Left renal pelvis (tissue), 4 donors: Measurements from ENCODE around the gene FNDC1. TPM values are rescaled to one million over a fixed set of nuclear protein-coding genes. Genes with fewer than 3 reads are reported as not detected.

Experiments
- DNase-seq, 4 donors: peaks; one replicate each; pipeline ENCODE4 v3.0.0-alpha.2; 2013; ENCODE audit warnings: low read depth in 4 of 4, low spot score in 3 of 4
- polyA plus RNA-seq, 4 donors: library from polyadenylated mRNA; unstranded; fragments of 120-200 nt; gene quantifications; one replicate each; pipeline ENCODE4 v1.2.1, GENCODE V29; 2013; ENCODE audit not compliant: insufficient read length in 4 of 4

Gene FNDC1
- polyA plus RNA-seq, 4 donors: 5.7 to 41.4 (median 10.1) TPM

GRCh38 chr6:159203304-159204005 lies 34.3 kb downstream of the FNDC1 start:
- no peak for DNase-seq

- DNase-seq: no peak
Measured at GRCh38 chr6:159204605-159205004, 35.4 kb downstream of the FNDC1 start.

- no peak for DNase-seq
Measured at GRCh38 chr6:159212028-159212427, 42.8 kb downstream of the FNDC1 start.

- no peak for DNase-seq
Measured at GRCh38 chr6:159212525-159213280, 43.5 kb downstream of the FNDC1 start.

GRCh38 chr6:159213405-159213804 lies 44.2 kb downstream of the FNDC1 start:
- DNase-seq: no peak

DNA sequence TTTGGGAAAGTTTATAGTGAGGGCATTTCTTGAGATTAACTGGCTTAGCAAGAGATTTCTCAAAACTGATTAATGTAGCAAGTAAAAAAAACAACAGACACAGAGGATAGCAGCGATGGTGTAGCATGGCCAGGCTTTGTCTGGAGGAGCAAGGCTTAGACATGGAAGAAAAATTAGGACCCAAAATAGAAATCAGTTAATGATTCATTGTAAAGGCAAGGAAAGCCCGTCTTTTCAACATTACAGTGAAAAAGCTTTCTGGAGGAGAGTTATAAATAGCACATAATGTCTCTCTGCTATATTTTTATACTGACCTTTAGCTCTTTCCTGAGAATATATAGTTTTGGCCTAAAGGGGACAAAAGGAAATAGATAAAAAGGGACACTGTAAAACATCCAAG lies 45.1 kb downstream of the FNDC1 start:
- DNase-seq: no peak

- peak in 1 of 4 donors; percentile 44 for DNase-seq
Measured at GRCh38 chr6:159217595-159218275, 48.5 kb downstream of the FNDC1 start.

DNA sequence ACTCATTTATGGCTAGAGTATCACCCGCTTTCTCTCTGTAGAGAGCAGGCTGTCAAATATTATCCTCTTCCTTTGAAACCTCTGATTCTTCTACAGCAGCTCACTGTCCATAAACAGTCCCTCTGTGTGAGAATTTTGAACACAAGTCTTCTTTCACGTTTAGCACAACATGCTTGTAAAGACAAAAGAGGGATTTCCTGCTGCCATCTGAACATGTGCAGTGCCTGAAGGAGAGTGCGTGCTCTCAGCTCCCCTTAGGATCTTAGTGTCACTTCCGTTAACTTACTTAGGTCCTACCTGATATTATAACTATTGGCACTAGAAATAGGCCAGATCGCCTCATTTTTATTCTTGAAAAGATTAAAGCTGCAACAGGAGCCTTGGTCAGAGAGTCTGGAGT lies 50.9 kb downstream of the FNDC1 start:
- DNase-seq: no peak

DNA sequence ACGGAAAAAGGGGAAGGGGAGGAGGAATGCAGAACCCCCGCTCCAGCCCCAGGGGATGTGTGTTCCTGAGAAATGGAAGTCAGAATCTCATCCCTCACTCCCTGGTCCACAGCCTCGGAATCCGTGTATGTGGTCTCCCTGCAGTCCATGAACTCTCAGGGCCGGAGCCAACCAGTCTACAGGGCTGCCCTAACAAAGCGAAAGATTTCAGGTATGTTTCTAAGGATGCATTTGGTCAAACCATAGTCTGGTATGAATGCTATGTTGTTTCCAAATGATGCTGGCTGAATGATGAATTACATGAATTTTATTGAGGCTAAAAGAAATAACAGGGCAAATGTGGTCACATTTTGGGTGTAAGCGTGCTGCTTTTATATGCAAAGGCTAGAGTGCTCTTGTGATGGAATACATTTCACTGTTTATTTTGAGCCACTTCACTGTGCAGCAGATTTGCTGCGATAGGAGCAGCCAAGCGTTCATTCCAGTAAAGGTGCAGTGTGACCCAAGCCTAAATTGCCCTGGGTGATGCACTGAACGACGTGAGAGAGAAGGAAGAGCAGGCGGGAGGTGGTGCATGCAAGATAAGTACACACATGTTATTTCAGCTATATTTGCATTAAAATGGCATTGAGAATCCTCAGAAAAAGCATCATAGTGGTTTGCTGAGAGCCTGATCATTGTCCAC lies 52.4 kb downstream of the FNDC1 start:
- no peak for DNase-seq

GRCh38 chr6:159224452-159224851 lies 55.3 kb downstream of the FNDC1 start:
- DNase-seq: no peak

- no peak for DNase-seq
Measured at GRCh38 chr6:159229651-159230051, 60.5 kb downstream of the FNDC1 start.

- DNase-seq: no peak
Measured at GRCh38 chr6:159232106-159232645, 63.0 kb downstream of the FNDC1 start.

DNA sequence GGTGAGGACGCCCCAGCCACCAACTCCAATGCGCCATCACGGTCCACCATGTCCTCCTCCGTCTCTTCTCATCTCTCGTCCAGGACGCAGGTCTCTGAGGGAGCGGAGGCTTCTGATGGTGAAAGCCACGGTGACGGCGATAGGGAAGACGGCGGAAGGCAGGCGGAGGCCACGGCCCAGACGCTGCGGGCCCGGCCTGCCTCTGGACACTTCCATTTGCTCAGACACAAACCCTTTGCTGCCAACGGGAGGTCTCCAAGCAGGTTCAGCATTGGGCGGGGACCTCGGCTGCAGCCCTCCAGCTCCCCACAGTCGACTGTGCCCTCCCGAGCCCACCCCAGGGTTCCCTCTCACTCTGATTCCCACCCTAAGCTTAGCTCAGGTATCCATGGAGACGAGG lies 63.6 kb downstream of the FNDC1 start:
- DNase-seq: no peak

GRCh38 chr6:159233365-159234101 lies 64.3 kb downstream of the FNDC1 start:
- no peak for DNase-seq

- DNase-seq: no peak
Measured at GRCh38 chr6:159234102-159234553, 64.9 kb downstream of the FNDC1 start.

- no peak for DNase-seq
Measured at GRCh38 chr6:159238920-159239558, 69.8 kb downstream of the FNDC1 start.

DNA sequence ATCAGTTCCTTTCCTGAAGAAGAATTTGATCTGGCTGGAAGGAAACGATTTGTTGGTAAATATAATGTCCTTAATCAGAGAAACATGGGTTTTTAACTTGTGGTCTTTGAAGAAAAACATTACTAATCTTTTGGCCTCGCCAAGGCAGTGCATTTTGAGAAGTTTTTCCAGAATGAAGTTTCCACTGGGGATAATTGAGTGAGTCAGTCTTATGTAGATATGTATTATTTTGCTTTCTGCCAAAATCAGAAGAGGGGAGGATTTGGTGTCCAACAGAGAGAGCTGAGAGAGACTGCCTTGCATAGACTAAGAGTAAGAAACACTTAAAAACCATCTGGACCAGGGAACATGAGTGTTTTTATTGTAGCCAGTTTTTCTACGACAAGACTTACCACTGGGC lies 79.9 kb downstream of the FNDC1 start:
- no peak for DNase-seq

- no peak for DNase-seq
Measured at GRCh38 chr6:159249752-159250151, 80.6 kb downstream of the FNDC1 start.

DNA sequence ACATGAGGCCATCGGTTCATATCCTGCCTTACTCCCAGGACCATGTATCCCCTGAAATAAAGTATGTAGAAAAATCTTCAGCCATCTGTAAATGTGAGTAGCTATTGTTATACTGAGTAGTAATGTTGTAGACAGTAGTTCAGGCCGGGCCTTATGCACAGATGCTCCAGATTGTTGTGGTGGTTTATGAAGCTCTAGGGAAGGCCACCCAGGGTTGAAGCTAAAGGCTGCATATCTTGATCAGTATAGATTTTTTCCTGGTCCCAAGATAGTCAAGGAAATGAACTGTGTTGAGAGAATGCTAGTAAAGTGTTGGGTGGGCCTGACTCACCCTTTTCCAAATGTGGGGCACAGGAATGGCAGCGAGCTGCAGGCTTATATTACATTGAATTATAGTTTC lies 81.4 kb downstream of the FNDC1 start:
- DNase-seq: no peak
